NB4 (cell line): ENCODE measurements around the gene QSOX2.

ENCODE experiments used
- CTCF ChIP-seq: IDR thresholded peaks from one replicate; pipeline ENCODE4 v1.5.1; 2012; ENCODE audit warnings: low read depth, low read length
- MAX ChIP-seq: IDR thresholded peaks from 2 replicates; pipeline ENCODE4 v1.6.1; 2011; ENCODE audit warnings: low read depth, low read length
- MYC ChIP-seq: IDR thresholded peaks from 2 replicates; pipeline ENCODE4 v1.6.1; 2011; ENCODE audit warnings: low read depth, low read length
- POLR2A ChIP-seq: IDR thresholded peaks from 2 replicates; pipeline ENCODE4 v1.6.1; 2011; ENCODE audit warnings: mild to moderate bottlenecking; ENCODE audit not compliant: insufficient read length; ENCODE audit errors: extremely low read depth

- TF ChIP-seq POLR2A (no peak), CTCF (no peak), MAX (no peak), MYC (no peak)
Observed at GRCh38 chr9:136202454-136203407, 42.9 kb downstream of the QSOX2 start.
